K562 (cell line): ENCODE measurements around the gene WDR35. TPM values are rescaled to one million over a fixed set of nuclear protein-coding genes. Genes with fewer than 3 reads are reported as not detected.

ENCODE experiments used
- ARNT ChIP-seq, 2 experiments: fragments of 450-650 bp; IDR thresholded peaks; 2 replicates each; pipeline ENCODE4 v1.6.1; 2016; ENCODE audit warnings: mild to moderate bottlenecking in 1 of 2
- CTBP1 ChIP-seq: fragments of 450-650 bp; IDR thresholded peaks from 2 replicates; pipeline ENCODE4 v1.6.1; 2016; ENCODE audit warnings: borderline replicate concordance
- ILK ChIP-seq: fragments of 450-650 bp; IDR thresholded peaks from 2 replicates; pipeline ENCODE4 v1.6.1; 2016; ENCODE audit warnings: missing genetic modification characterization, low read depth, mild to moderate bottlenecking, missing compliant biosample characterization, moderate library complexity, borderline replicate concordance
- LCOR ChIP-seq: sonication (generic); formaldehyde crosslinking; IDR thresholded peaks from 2 replicates; pipeline ENCODE4 v1.8.0; 2022; ENCODE audit warnings: mild to moderate bottlenecking, missing genetic modification reagents
- NFRKB ChIP-seq: fragments of 450-650 bp; IDR thresholded peaks from 2 replicates; pipeline ENCODE4 v1.6.1; 2016; ENCODE audit warnings: low read depth
- NUFIP1 ChIP-seq: fragments of 450-650 bp; IDR thresholded peaks from 2 replicates; pipeline ENCODE4 v1.6.1; 2018; ENCODE audit not compliant: partially characterized antibody
- POLR2AphosphoS5 ChIP-seq: IDR thresholded peaks from 2 replicates; pipeline ENCODE4 v1.6.1; 2011; ENCODE audit warnings: mild to moderate bottlenecking, low read depth, low read length, moderate library complexity; ENCODE audit not compliant: control insufficient read depth, insufficient read depth
- RUNX1 ChIP-seq: sonication (generic); IDR thresholded peaks from 2 replicates; pipeline ENCODE4 v1.6.1; 2016; ENCODE audit warnings: antibody characterized with exemption, low read depth
- SIN3A ChIP-seq, 2 experiments: fragments of 150-350 bp in 1 of 2; IDR thresholded peaks; 2 replicates each; pipeline ENCODE4 v1.6.1; 2011 to 2016; ENCODE audit warnings: borderline replicate concordance in 2 of 2, low read depth in 2 of 2, low read length in 2 of 2, mild to moderate bottlenecking in 2 of 2, moderate library complexity in 2 of 2; ENCODE audit not compliant: control insufficient read depth in 1 of 2
- SMAD4 ChIP-seq: fragments of 250-450 bp; sonication (Bioruptor Pico); conservative IDR thresholded peaks from 2 replicates; pipeline ENCODE4 v1.8.0; 2021; ENCODE audit warnings: inconsistent platforms, mild to moderate bottlenecking, moderate library complexity
- SNIP1 ChIP-seq: fragments of 450-650 bp; IDR thresholded peaks from 2 replicates; pipeline ENCODE4 v1.7.1; 2017; ENCODE audit warnings: low read depth, mild to moderate bottlenecking
- SNRNP70 ChIP-seq: fragments of 200-400 bp; formaldehyde crosslinking; optimal IDR thresholded peaks from 2 replicates; pipeline ENCODE3; 2017; ENCODE audit warnings: low read depth, low read length
- YY1 ChIP-seq, 3 experiments: IDR thresholded peaks; 2 replicates each; pipeline ENCODE4 v1.6.1; 2011; ENCODE audit warnings: low read length in 2 of 3, mild to moderate bottlenecking in 2 of 3, moderate library complexity in 2 of 3, borderline replicate concordance in 1 of 3, control low read depth in 1 of 3, low read depth in 1 of 3; ENCODE audit not compliant: insufficient read depth in 3 of 3, insufficient replicate concordance in 2 of 3, control insufficient read depth in 1 of 3, insufficient read length in 1 of 3; ENCODE audit errors: extremely low read depth in 1 of 3
- ZKSCAN8 ChIP-seq: fragments of 200-800 bp; sonication (Bioruptor generic); IDR thresholded peaks from 2 replicates; pipeline ENCODE4 v1.6.1; 2016; ENCODE audit warnings: missing genetic modification characterization, missing compliant biosample characterization
- ZNF354B ChIP-seq: fragments of 250-450 bp; sonication (Bioruptor Pico); IDR thresholded peaks from 2 replicates; pipeline ENCODE4 v1.4.0; 2020
- polyA plus RNA-seq, 8 experiments: library from polyadenylated mRNA; depleted of rRNA in 4 of 8; stranded (reverse) in 5 of 8; unstranded in 3 of 8; fragments of >200 nt; fragmentation: Nextera tagmentation in 2 of 8; fragmentation: Illumina TruSeq in 1 of 8; extraction: Ambion mirVana in 2 of 8; extraction: Trizol in 1 of 8; gene quantifications; 2 replicates each; pipeline versions ENCODE4 v1.2.1 to v1.2.3, GENCODE V29; 2011 to 2014; ENCODE audit warnings: inconsistent platforms in 1 of 8, missing spikeins in 1 of 8
- total RNA-seq, 7 experiments: library from RNA; depleted of rRNA in 6 of 7; stranded (reverse); fragments of >200 nt in 6 of 7; fragmentation: Illumina TruSeq in 2 of 7; extraction: Trizol in 2 of 7; gene quantifications; 2 replicates each; pipeline versions ENCODE4 v1.2.1 to v1.2.3, GENCODE V29; 2011 to 2021; ENCODE audit warnings: low replicate concordance in 1 of 7
- TF ChIP-seq, protein P1 (sequence below): fragments of 450-650 bp; IDR thresholded peaks from one replicate; pipeline ENCODE4 v1.6.1; 2018; ENCODE audit warnings: mild to moderate bottlenecking, moderate library complexity; ENCODE audit not compliant: partially characterized antibody
- TF ChIP-seq, protein P2 (sequence below): fragments of 250-450 bp; sonication (Bioruptor Pico); IDR thresholded peaks from 2 replicates; pipeline ENCODE4 v1.9.0; 2021; ENCODE audit warnings: mild to moderate bottlenecking, inconsistent platforms
- TF ChIP-seq, protein P3 (sequence below): fragments of 150-350 bp; conservative IDR thresholded peaks from 2 replicates; pipeline ENCODE4 v1.6.1; 2014; ENCODE audit warnings: low read length
- TF ChIP-seq, protein P4 (sequence below): IDR thresholded peaks from 2 replicates; pipeline ENCODE4 v1.6.1; 2016; ENCODE audit warnings: missing genetic modification characterization, missing compliant biosample characterization

Gene WDR35
- total and polyA plus RNA-seq, 9 of the 15 experiments (the other 6 are each of a cell fraction or from before 2014, with no cell fraction given) = 3.3 to 13.1 (median 8.0) TPM

DNA sequence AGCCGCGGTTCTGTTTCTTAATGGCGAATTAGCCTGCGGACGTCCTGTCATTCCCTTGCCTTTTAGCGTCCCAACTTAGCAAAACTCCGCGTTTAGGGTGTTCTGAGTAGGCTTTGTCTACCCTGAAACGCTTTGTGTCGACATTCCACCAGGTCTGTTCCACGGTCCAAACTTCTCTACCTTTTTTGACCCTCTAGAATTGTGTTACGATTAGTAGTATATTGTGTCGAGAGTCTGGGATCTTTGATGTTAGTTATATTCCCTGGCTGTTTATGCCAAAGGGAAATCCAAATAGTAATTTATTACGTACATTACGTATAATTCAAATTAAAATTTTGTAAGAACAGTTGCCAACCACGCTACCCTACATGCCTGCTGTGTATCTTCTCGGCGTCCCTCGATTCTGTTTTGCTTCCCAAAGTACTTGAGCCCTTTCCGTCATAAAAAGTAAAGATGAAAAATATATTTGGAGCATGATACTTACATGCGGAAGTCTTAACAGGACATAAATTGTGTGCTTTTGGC, 87.6 kb downstream of the WDR35 start (continued):
- TF ChIP-seq, protein P1, sequence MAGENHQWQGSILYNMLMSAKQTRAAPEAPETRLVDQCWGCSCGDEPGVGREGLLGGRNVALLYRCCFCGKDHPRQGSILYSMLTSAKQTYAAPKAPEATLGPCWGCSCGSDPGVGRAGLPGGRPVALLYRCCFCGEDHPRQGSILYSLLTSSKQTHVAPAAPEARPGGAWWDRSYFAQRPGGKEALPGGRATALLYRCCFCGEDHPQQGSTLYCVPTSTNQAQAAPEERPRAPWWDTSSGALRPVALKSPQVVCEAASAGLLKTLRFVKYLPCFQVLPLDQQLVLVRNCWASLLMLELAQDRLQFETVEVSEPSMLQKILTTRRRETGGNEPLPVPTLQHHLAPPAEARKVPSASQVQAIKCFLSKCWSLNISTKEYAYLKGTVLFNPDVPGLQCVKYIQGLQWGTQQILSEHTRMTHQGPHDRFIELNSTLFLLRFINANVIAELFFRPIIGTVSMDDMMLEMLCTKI = no peak
- TF ChIP-seq ZKSCAN8 (0 out of 2 replicates have a peak, but pooled peaks have one; percentile 32), ILK (tag) (no peak), YY1 (IDR thresholded peaks at IDR 0.05; ENCODE audit: borderline replicate concordance in 1 of 3, control insufficient read depth in 1 of 3, extremely low read depth in 1 of 3, insufficient read depth in 3 of 3, insufficient read length in 1 of 3, insufficient replicate concordance in 2 of 3, low read depth in 1 of 3, low read length in 2 of 3) (peak in 1 of 3 experiments; percentile 18), SMAD4 (0 out of 2 replicates have a peak, but pooled peaks have one; percentile 9), NFRKB (peak; percentile 97), SNRNP70 (no peak), SNIP1 (no peak), SIN3A (IDR thresholded peaks at IDR 0.05; ENCODE audit: borderline replicate concordance in 2 of 2, control insufficient read depth in 1 of 2, low read depth in 2 of 2, low read length in 2 of 2) (0 out of 4 replicates have a peak, but pooled peaks of 1 of the 2 experiments have one; percentile 9), LCOR (CRISPR knock-in tag) (0 out of 2 replicates have a peak, but pooled peaks have one; percentile 51), RUNX1 (no peak), POLR2AphosphoS5 (no peak), ZNF354B (CRISPR knock-in tag) (no peak), ARNT (IDR thresholded peaks at IDR 0.05) (no peak; a peak in 1 of 4 replicates), CTBP1 (no peak), NUFIP1 (no peak)
- TF ChIP-seq, protein P2, sequence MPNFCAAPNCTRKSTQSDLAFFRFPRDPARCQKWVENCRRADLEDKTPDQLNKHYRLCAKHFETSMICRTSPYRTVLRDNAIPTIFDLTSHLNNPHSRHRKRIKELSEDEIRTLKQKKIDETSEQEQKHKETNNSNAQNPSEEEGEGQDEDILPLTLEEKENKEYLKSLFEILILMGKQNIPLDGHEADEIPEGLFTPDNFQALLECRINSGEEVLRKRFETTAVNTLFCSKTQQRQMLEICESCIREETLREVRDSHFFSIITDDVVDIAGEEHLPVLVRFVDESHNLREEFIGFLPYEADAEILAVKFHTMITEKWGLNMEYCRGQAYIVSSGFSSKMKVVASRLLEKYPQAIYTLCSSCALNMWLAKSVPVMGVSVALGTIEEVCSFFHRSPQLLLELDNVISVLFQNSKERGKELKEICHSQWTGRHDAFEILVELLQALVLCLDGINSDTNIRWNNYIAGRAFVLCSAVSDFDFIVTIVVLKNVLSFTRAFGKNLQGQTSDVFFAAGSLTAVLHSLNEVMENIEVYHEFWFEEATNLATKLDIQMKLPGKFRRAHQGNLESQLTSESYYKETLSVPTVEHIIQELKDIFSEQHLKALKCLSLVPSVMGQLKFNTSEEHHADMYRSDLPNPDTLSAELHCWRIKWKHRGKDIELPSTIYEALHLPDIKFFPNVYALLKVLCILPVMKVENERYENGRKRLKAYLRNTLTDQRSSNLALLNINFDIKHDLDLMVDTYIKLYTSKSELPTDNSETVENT (CRISPR knock-in tag) = no peak
- TF ChIP-seq, protein P3, sequence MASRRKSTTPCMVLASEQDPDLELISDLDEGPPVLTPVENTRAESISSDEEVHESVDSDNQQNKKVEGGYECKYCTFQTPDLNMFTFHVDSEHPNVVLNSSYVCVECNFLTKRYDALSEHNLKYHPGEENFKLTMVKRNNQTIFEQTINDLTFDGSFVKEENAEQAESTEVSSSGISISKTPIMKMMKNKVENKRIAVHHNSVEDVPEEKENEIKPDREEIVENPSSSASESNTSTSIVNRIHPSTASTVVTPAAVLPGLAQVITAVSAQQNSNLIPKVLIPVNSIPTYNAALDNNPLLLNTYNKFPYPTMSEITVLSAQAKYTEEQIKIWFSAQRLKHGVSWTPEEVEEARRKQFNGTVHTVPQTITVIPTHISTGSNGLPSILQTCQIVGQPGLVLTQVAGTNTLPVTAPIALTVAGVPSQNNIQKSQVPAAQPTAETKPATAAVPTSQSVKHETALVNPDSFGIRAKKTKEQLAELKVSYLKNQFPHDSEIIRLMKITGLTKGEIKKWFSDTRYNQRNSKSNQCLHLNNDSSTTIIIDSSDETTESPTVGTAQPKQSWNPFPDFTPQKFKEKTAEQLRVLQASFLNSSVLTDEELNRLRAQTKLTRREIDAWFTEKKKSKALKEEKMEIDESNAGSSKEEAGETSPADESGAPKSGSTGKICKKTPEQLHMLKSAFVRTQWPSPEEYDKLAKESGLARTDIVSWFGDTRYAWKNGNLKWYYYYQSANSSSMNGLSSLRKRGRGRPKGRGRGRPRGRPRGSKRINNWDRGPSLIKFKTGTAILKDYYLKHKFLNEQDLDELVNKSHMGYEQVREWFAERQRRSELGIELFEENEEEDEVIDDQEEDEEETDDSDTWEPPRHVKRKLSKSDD = no peak
- TF ChIP-seq, protein P4, sequence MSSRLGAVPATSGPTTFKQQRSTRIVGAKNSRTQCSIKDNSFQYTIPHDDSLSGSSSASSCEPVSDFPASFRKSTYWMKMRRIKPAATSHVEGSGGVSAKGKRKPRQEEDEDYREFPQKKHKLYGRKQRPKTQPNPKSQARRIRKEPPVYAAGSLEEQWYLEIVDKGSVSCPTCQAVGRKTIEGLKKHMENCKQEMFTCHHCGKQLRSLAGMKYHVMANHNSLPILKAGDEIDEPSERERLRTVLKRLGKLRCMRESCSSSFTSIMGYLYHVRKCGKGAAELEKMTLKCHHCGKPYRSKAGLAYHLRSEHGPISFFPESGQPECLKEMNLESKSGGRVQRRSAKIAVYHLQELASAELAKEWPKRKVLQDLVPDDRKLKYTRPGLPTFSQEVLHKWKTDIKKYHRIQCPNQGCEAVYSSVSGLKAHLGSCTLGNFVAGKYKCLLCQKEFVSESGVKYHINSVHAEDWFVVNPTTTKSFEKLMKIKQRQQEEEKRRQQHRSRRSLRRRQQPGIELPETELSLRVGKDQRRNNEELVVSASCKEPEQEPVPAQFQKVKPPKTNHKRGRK = no peak
